Caco-2 (cell line): ENCODE data around the gene KLHDC10. TPM values are rescaled to one million over a fixed set of nuclear protein-coding genes. Genes with fewer than 3 reads are reported as not detected.

Source experiments
- BruUV-seq: library from RNA; stranded (reverse); fragments of 400-500 nt; replicated peaks from 2 replicates; lab custom pipeline; 2021; lab: Mats Ljungman, UMichigan
- CTCF ChIA-PET: fragments of 300-600 bp; sonication (Branson Sonifier 250); formaldehyde crosslinking; loops from one replicate; lab custom pipeline; 2022; ENCODE audit warnings: antibody characterized with exemption; lab: Charles Lee
- POLR2A ChIA-PET: fragments of 300-600 bp; sonication (Branson Sonifier 250); formaldehyde crosslinking; loops from one replicate; lab custom pipeline; 2022; ENCODE audit warnings: antibody characterized with exemption; lab: Charles Lee
- DNase-seq, 2 experiments: peaks; one replicate each; pipeline versions ENCODE4 v3.0.0 to v3.0.0-alpha.2; 2020 to 2022
- H3K27me3 ChIP-seq: replicated peaks from 2 replicates; pipeline ENCODE4 v1.6.0; 2011; ENCODE audit warnings: low read length; ENCODE audit not compliant: control insufficient read depth, insufficient read depth
- H3K36me3 ChIP-seq: 2 replicates; pipeline ENCODE4 v1.5.1; 2011; ENCODE audit warnings: low read length; ENCODE audit not compliant: control insufficient read depth, insufficient read depth
- H3K4me1 ChIP-seq: fragments of 250-450 bp; sonication (Bioruptor Pico); 2 replicates; pipeline ENCODE4 v1.5.1; 2020; ENCODE audit warnings: mild to moderate bottlenecking
- H3K4me3 ChIP-seq: 2 replicates; pipeline ENCODE4 v1.5.1; 2011; ENCODE audit warnings: low read depth, mild to moderate bottlenecking, control low read depth, low read length
- H3K9me3 ChIP-seq: fragments of 250-450 bp; sonication (Bioruptor Pico); 2 replicates; pipeline ENCODE4 v1.5.1; 2020; ENCODE audit warnings: mild to moderate bottlenecking, moderate library complexity
- H3K27ac Mint-ChIP-seq: one replicate; pipeline ENCODE4 v1.8.0; 2022; ENCODE audit warnings: mixed read lengths; ENCODE audit not compliant: unreplicated experiment
- H3K27me3 Mint-ChIP-seq: one replicate; pipeline ENCODE4 v1.8.0; 2022; ENCODE audit warnings: mixed read lengths; ENCODE audit not compliant: insufficient read depth, unreplicated experiment
- H3K36me3 Mint-ChIP-seq: one replicate; pipeline ENCODE4 v1.8.0; 2022; ENCODE audit warnings: mild to moderate bottlenecking, mixed read lengths; ENCODE audit not compliant: insufficient read depth, unreplicated experiment
- H3K4me1 Mint-ChIP-seq: one replicate; pipeline ENCODE4 v1.8.0; 2022; ENCODE audit warnings: low read depth, mixed read lengths; ENCODE audit not compliant: unreplicated experiment
- H3K4me3 Mint-ChIP-seq: one replicate; pipeline ENCODE4 v1.8.0; 2022; ENCODE audit warnings: mild to moderate bottlenecking, moderate library complexity, mixed read lengths; ENCODE audit not compliant: unreplicated experiment
- H3K9me3 Mint-ChIP-seq: one replicate; pipeline ENCODE4 v1.8.0; 2022; ENCODE audit warnings: mixed read lengths; ENCODE audit not compliant: unreplicated experiment
- CTCF ChIP-seq, 2 experiments: fragments of 200-600 bp in 1 of 2; IDR thresholded peaks; 1 replicate in 1 of 2; 2 replicates in 1 of 2; pipeline versions ENCODE4 v1.5.1 to v1.8.0; 2011 to 2022; ENCODE audit warnings: antibody characterized with exemption in 1 of 2, control low read depth in 1 of 2, inconsistent platforms in 1 of 2, low read depth in 1 of 2, low read length in 1 of 2, mild to moderate bottlenecking in 1 of 2, moderate library complexity in 1 of 2; ENCODE audit not compliant: insufficient read depth in 1 of 2, severe bottlenecking in 1 of 2, unreplicated experiment in 1 of 2
- intact Hi-C: fragments of 100-400 bp; cut with micrococcal nuclease; formaldehyde crosslinking; loops from one replicate; pipeline ENCODE4 v1.10.0; 2022; ENCODE audit not compliant: unreplicated experiment
- total RNA-seq: library from RNA; stranded (reverse); gene quantifications from 2 replicates; pipeline ENCODE4 v1.2.3, GENCODE V29; 2022

KLHDC10 gene
- total RNA-seq, 1 experiment from 2014 or later, result 22.3 TPM

- Mint-ChIP-seq H3K27ac (no peak overlapping the region), H3K36me3 (peaks cover 70% of the 10 kb centered on the region), H3K27me3 (no peaks in the 10 kb centered on the region), H3K4me3 (no peak overlapping the region), H3K4me1 (no peaks in the 10 kb centered on the region), H3K9me3 (no peaks in the 10 kb centered on the region)
- no TSS peak for BruUV-seq
- peaks cover 2% of the 10 kb centered on the region for H3K36me3 ChIP-seq
- H3K4me1 ChIP-seq, result no peaks in the 10 kb centered on the region; the same call in 1 of the 2 replicates
- H3K9me3 ChIP-seq, result no peaks in the 10 kb centered on the region
- TF ChIP-seq CTCF (IDR thresholded peaks at IDR 0.05; ENCODE audit: insufficient read depth in 1 of 2, low read depth in 1 of 2, low read length in 1 of 2, severe bottlenecking in 1 of 2, unreplicated experiment in 1 of 2), result no peak
- H3K4me3 ChIP-seq, result no peak overlapping the region
- POLR2A ChIA-PET, result no interaction called here
- CTCF ChIA-PET, result no interaction called here
- H3K27me3 ChIP-seq, result no peaks in the 10 kb centered on the region
- DNase-seq, result no peak
- intact Hi-C loops, result no loop called here
Measured at GRCh38 chr7:130022115-130022514, 48.2 kb upstream of the KLHDC10 start.

DNA sequence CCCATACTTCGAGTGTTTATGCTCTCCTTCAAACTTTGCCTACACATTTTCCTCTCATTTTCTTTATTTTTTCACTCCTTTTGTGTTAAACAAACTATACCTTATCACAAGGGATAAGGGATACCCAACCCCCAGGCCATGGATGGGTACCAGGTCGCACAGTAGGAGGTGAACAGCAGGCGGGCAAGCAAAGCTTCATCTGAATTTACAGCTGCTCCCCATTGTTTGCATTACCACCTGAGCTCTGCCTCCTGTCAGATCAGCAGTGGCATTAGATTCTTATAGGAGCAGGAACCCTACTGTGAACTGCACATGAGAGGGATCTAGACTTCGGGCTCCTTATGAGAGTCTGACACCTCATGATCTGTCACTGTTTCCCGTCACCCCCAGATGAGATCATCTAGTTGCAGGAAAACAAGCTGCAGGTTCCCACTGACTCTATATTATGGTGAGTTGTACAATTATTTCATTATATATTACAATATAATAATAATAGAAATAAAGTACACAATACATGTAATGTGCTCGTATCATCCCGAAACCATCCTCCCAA, 47.6 kb upstream of the KLHDC10 start:
- Mint-ChIP-seq H3K27ac (no peak overlapping the region), H3K27me3 (no peaks in the 10 kb centered on the region), H3K4me3 (no peak overlapping the region), H3K4me1 (no peaks in the 10 kb centered on the region), H3K36me3 (peaks cover 74% of the 10 kb centered on the region), H3K9me3 (no peaks in the 10 kb centered on the region)
- Histone ChIP-seq H3K27me3 (no peaks in the 10 kb centered on the region), H3K4me3 (no peak overlapping the region), H3K36me3 (peaks cover 2% of the 10 kb centered on the region), H3K9me3 (no peaks in the 10 kb centered on the region), H3K4me1 (no peaks in the 10 kb centered on the region; the same call in 1 of the 2 replicates)
- POLR2A ChIA-PET, result interaction anchor here (0.6 kb wide), 1 partner anchor 33 kb away, joined by 3 read pairs; no protein-coding TSS in a partner anchor
- no peak for DNase-seq
- BruUV-seq, result no TSS peak
- CTCF ChIA-PET, result no interaction called here
- no peak for TF ChIP-seq CTCF (IDR thresholded peaks at IDR 0.05; ENCODE audit: insufficient read depth in 1 of 2, low read depth in 1 of 2, low read length in 1 of 2, severe bottlenecking in 1 of 2, unreplicated experiment in 1 of 2)
- intact Hi-C loops, result no loop called here

DNA sequence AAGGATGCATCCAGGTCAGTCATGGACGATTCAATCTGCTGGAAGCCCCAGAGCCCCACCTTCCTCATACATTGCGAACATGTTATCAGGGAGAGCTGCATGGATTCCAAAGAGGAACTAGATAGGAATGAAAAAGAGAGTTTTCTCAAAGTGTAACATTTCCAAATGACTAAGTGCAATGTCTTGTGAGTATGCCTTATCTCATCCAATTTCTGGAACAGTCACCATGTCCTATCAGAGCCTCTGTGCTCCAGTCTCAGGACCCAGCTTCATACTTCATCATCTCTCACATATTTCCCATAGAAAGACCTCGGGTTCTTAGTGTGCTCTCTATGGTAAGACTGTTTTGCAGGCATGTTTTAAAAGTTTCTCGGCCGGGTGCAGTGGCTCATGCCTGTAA, 45.9 kb upstream of the KLHDC10 start:
- CTCF ChIA-PET, result no interaction called here
- intact Hi-C loops, result no loop called here
- POLR2A ChIA-PET, result no interaction called here
- no peaks in the 10 kb centered on the region for H3K9me3 ChIP-seq
- no peak overlapping the region for H3K4me3 ChIP-seq
- H3K9me3 Mint-ChIP-seq, result no peaks in the 10 kb centered on the region
- no peak overlapping the region for H3K4me3 Mint-ChIP-seq
- no peak for DNase-seq
- H3K36me3 Mint-ChIP-seq, result peaks cover 75% of the 10 kb centered on the region
- H3K27ac Mint-ChIP-seq, result no peak overlapping the region
- TF ChIP-seq CTCF (IDR thresholded peaks at IDR 0.05; ENCODE audit: insufficient read depth in 1 of 2, low read depth in 1 of 2, low read length in 1 of 2, severe bottlenecking in 1 of 2, unreplicated experiment in 1 of 2), result no peak
- no TSS peak for BruUV-seq
- H3K27me3 ChIP-seq, result no peaks in the 10 kb centered on the region
- no peaks in the 10 kb centered on the region; the same call in 1 of the 2 replicates for H3K4me1 ChIP-seq
- H3K4me1 Mint-ChIP-seq, result no peaks in the 10 kb centered on the region
- peaks cover 2% of the 10 kb centered on the region for H3K36me3 ChIP-seq
- no peaks in the 10 kb centered on the region for H3K27me3 Mint-ChIP-seq
